ENCODE results near the gene CREB3. TPM values are rescaled to one million over a fixed set of nuclear protein-coding genes. Genes with fewer than 3 reads are reported as not detected.
A peak's percentile ranks its signal among the peaks of the same experiment; 100 is the strongest.

The CREB3 gene
- total and polyA plus RNA-seq, 2 of the 4 experiments (the other 2 are of a cell fraction) = 60.7 to 106 TPM

DNA sequence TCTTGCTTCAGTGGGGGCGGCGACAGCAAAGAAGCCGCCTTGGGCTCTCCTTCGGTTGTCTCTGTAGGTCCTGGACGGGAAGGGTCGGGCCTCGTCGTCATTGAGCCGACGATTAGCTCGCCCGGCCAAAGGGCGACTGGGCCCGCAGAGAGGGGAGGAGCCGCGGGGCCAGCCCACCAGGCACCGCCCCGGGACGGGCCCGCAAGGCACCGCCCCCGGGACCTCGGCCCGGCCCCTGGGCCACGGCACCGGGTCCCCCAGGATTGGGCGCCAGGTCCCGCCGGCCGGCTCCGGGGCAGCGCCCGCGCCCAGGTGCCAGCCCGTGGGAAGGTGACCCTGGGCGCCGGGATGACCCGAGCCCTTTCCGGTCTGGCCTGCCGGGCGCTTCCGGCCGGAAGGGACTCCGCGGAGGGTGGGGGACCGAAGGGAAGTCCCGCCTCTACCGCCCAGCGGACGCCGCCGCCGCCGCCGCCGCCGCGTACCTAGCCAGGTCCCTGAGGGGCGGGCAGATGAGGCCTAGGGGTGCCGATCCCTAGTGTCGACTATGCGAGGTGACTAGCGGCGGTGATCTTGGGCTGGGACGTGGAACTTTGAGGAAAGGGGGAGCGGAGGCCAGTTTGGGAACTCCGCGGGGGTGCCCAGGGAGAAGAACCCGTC lies 16.5 kb downstream of the CREB3 start, which contains the start of the genes GBA2 and RGP1:
TSS of gene GBA2 (minus strand) at position 371 of the 657 bp plus-strand sequence. CDS start 524 bp downstream, outside the sequence.
TSS of gene RGP1 (plus strand) at position 430 of the 657 bp plus-strand sequence. CDS start 469 bp downstream, outside the sequence.
- H4K5ac ChIP-seq (ENCODE audit: low read depth, low read length) = peak within 1 kb of the TSS; percentile 92
- H3K9ac ChIP-seq (ENCODE audit: low read depth, low read length) = peak within 1 kb of the TSS; percentile 99
- peaks cover 39% of the 10 kb centered on the region for H3K36me3 ChIP-seq (ENCODE audit: control insufficient read depth, insufficient read depth, low read length)
- no peaks in the 10 kb centered on the region for H3K27me3 ChIP-seq (ENCODE audit: control insufficient read depth, insufficient read depth, low read length)
- peak within 1 kb of the TSS; percentile 94 for H3K27ac ChIP-seq (ENCODE audit: insufficient read depth, low read length)
- peak; percentile 43 for DNase-seq
- H3K4me2 ChIP-seq (ENCODE audit: low read depth, low read length) = peak within 1 kb of the TSS; percentile 98
- dilution Hi-C loops (cut with HindIII; ENCODE audit: low sequenced_read_pairs, unreplicated experiment) = no loop called here
- in situ Hi-C loops (cut with MboI; ENCODE audit: low sequenced_read_pairs) = no loop called here
- no TSS peak for BruUV-seq (replicated peaks)
- H2AK5ac ChIP-seq (ENCODE audit: low read depth, low read length) = peak within 1 kb of the TSS; percentile 27
- no peaks in the 10 kb centered on the region for H3K9me3 ChIP-seq (ENCODE audit: control insufficient read depth, insufficient read depth, low read length)
- peak within 1 kb of the TSS; percentile 95 for H4K91ac ChIP-seq (ENCODE audit: insufficient read depth, low read depth, low read length)
- 0 out of 3 replicates have a peak within 1 kb of the TSS, but pooled peaks have one; percentile 28 for H2BK15ac ChIP-seq (ENCODE audit: low read depth, low read length)
- peaks cover 14% of the 10 kb centered on the region for H3K4me1 ChIP-seq (ENCODE audit: control insufficient read depth, insufficient read depth, low read length)
- H3K18ac ChIP-seq (ENCODE audit: low read depth, low read length) = peak within 1 kb of the TSS; percentile 81; the same call in 1 of the 2 replicates
- intact Hi-C loops (cut with micrococcal nuclease) = no loop called here
- ChIA-PET POLR2A (ENCODE audit: unreplicated experiment) (interaction anchor here (0.6 to 0.8 kb wide), 2 partner anchors 88 to 137 kb away, joined by 3 to 4 read pairs; no protein-coding TSS in a partner anchor), CTCF (interaction anchor here (2.7 kb wide), 1 partner anchor 13 kb away, joined by 7 read pairs; no protein-coding TSS in a partner anchor)
- H2BK120ac ChIP-seq (ENCODE audit: low read depth, low read length) = peak within 1 kb of the TSS; percentile 62; the same call in 1 of the 2 replicates
- H4K8ac ChIP-seq (ENCODE audit: low read depth in 2 of 2, low read length in 2 of 2) = peak within 1 kb of the TSS; percentile 97 to 100
- H2BK20ac ChIP-seq (ENCODE audit: low read depth, low read length) = no peak within 1 kb of the TSS
- peak within 1 kb of the TSS; percentile 99 for H2AFZ ChIP-seq (replicated peaks; ENCODE audit: low read length, poor library complexity)
- TF ChIP-seq MAZ (IDR thresholded peaks at IDR 0.05; ENCODE audit: borderline replicate concordance, low read depth, low read length) = peak; percentile 72; the same call in 1 of the 2 replicates
- TF ChIP-seq POLR2A (IDR thresholded peaks at IDR 0.05; ENCODE audit: low read depth, low read length) = peak; percentile 61
- no peak for TF ChIP-seq SMC3 (IDR thresholded peaks at IDR 0.05; ENCODE audit: low read depth, low read length)
- TF ChIP-seq, protein P1, sequence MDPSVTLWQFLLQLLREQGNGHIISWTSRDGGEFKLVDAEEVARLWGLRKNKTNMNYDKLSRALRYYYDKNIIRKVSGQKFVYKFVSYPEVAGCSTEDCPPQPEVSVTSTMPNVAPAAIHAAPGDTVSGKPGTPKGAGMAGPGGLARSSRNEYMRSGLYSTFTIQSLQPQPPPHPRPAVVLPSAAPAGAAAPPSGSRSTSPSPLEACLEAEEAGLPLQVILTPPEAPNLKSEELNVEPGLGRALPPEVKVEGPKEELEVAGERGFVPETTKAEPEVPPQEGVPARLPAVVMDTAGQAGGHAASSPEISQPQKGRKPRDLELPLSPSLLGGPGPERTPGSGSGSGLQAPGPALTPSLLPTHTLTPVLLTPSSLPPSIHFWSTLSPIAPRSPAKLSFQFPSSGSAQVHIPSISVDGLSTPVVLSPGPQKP (IDR thresholded peaks at IDR 0.05; ENCODE audit: borderline replicate concordance, low read depth, low read length) = no peak
- no peak for TF ChIP-seq CEBPB (IDR thresholded peaks at IDR 0.05; ENCODE audit: low read depth, low read length)
- peaks cover 50 to 63% of the 10 kb centered on the region in 2 experiments for H3K79me1 ChIP-seq (ENCODE audit: low read depth in 1 of 2, low read length in 2 of 2)
- H2BK5ac ChIP-seq (ENCODE audit: low read depth, low read length, poor library complexity, severe bottlenecking) = peak within 1 kb of the TSS; percentile 73
- peak within 1 kb of the TSS; percentile 86 for H2AK9ac ChIP-seq (replicated peaks; ENCODE audit: low read depth, low read length, poor library complexity)
- peaks cover 31% of the 10 kb centered on the region for H4K20me1 ChIP-seq (ENCODE audit: insufficient read depth, low read length)
- H3K23ac ChIP-seq (ENCODE audit: low read depth, low read length) = peak within 1 kb of the TSS; percentile 87
- ATAC-seq (ENCODE audit: low read depth) = peak; percentile 88
- H3K14ac ChIP-seq (replicated peaks; ENCODE audit: low read depth, low read length) = peak within 1 kb of the TSS; percentile 99
- H3K9me1 ChIP-seq (ENCODE audit: insufficient read depth, low read length) = peaks cover 21% of the 10 kb centered on the region
- WGBS, 2 experiments (ENCODE audit: extremely low coverage in 2 of 2, insufficient read length in 1 of 2) = 0% methylated on average over 25 of the region's 69 CpGs; no CpG with 5 or more reads in 1 of the 2 experiments
- H3K4ac ChIP-seq (ENCODE audit: low read depth, low read length) = peak within 1 kb of the TSS; percentile 97
- peak within 1 kb of the TSS; percentile 98 for H3K4me3 ChIP-seq (ENCODE audit: insufficient read depth, low read depth, low read length)
- peak within 1 kb of the TSS; percentile 73 for H3K56ac ChIP-seq (ENCODE audit: extremely low read depth, insufficient read depth, low read length)

Measured in IMR-90 (cell line).